Endodermal cell (in vitro differentiated cells): Measurements from ENCODE around the gene HES3. TPM values are rescaled to one million over a fixed set of nuclear protein-coding genes. Genes with fewer than 3 reads are reported as not detected.
"Not testable (repeated sequence)": the region's sequence is repeated elsewhere in the genome, so short reads cannot be mapped to it uniquely, and the experiment has no call there.

ENCODE experiments used
- DNase-seq: peaks from one replicate; pipeline ENCODE4 v3.0.0-alpha.2; 2017
- H3K27ac ChIP-seq: 2 replicates; pipeline ENCODE4 v1.5.1; 2013; ENCODE audit warnings: mild to moderate bottlenecking, low read depth, low read length, moderate library complexity
- H3K27me3 ChIP-seq: 2 replicates; pipeline ENCODE4 v1.6.1; 2013; ENCODE audit warnings: mild to moderate bottlenecking, low read length, moderate library complexity; ENCODE audit not compliant: insufficient read depth, control insufficient read depth, poor library complexity, severe bottlenecking
- H3K36me3 ChIP-seq: 2 replicates; pipeline ENCODE4 v1.7.0; 2013; ENCODE audit warnings: mild to moderate bottlenecking, low read length, moderate library complexity; ENCODE audit not compliant: control insufficient read depth, insufficient read depth
- H3K4me1 ChIP-seq: one replicate; pipeline ENCODE4 v1.7.0; 2013; ENCODE audit warnings: low read length; ENCODE audit not compliant: control insufficient read depth, insufficient read depth
- H3K4me3 ChIP-seq: 2 replicates; pipeline ENCODE4 v1.5.1; 2013; ENCODE audit warnings: mild to moderate bottlenecking, low read length, moderate library complexity
- H3K9ac ChIP-seq: 2 replicates; pipeline ENCODE4 v1.6.1; 2013; ENCODE audit warnings: mild to moderate bottlenecking, low read length, moderate library complexity; ENCODE audit not compliant: poor library complexity, severe bottlenecking; ENCODE audit errors: extremely low read depth
- H3K9me3 ChIP-seq: 2 replicates; pipeline ENCODE4 v1.6.1; 2013; ENCODE audit warnings: mild to moderate bottlenecking, low read length, moderate library complexity; ENCODE audit not compliant: control insufficient read depth
- H3K27ac Mint-ChIP-seq: 2 replicates; pipeline ENCODE4 v1.8.0; 2020; ENCODE audit warnings: mixed read lengths
- H3K27me3 Mint-ChIP-seq: 2 replicates; pipeline ENCODE4 v1.8.0; 2021; ENCODE audit warnings: mild to moderate bottlenecking, mixed read lengths; ENCODE audit not compliant: insufficient read depth
- H3K36me3 Mint-ChIP-seq: 2 replicates; pipeline ENCODE4 v1.8.0; 2020; ENCODE audit warnings: low read depth, mixed read lengths
- H3K4me1 Mint-ChIP-seq: 2 replicates; pipeline ENCODE4 v1.8.0; 2020; ENCODE audit warnings: mixed read lengths
- H3K4me3 Mint-ChIP-seq: 2 replicates; pipeline ENCODE4 v1.8.0; 2020; ENCODE audit warnings: mild to moderate bottlenecking, moderate library complexity, mixed read lengths
- H3K9me3 Mint-ChIP-seq: 2 replicates; pipeline ENCODE4 v1.8.0; 2020; ENCODE audit warnings: mild to moderate bottlenecking, mixed read lengths
- WGBS, 2 experiments: methylation state at CpG; one replicate each; pipeline versions ENCODE4 v1.1.5 to v1.1.7; 2013; ENCODE audit warnings: missing lambda C conversion rate in 2 of 2, mixed read lengths in 1 of 2; ENCODE audit not compliant: insufficient coverage in 1 of 2, insufficient read length in 1 of 2; 5-methylcytosine and 5-hydroxymethylcytosine counted together
- total RNA-seq, 2 donors: library from RNA; stranded (reverse); fragmentation: NEBNext Ultra II Directional in 1 of 2; extraction: Animal tissue kit (Norgen Biotek cat#: 25700) in 1 of 2; gene quantifications; 2 replicates in 1 of 2; 3 replicates in 1 of 2; pipeline ENCODE4 v1.2.1, GENCODE V29; 2021
- TF ChIP-seq, protein P1 (sequence below): fragments of 200-600 bp; sonication (generic); conservative IDR thresholded peaks from 2 replicates; pipeline ENCODE4 v1.5.0; 2021; ENCODE audit warnings: antibody characterized with exemption, mild to moderate bottlenecking

The HES3 gene
- total RNA-seq, 2 donors from 2014 or later: 2.7 TPM; not detected in 1

DNA sequence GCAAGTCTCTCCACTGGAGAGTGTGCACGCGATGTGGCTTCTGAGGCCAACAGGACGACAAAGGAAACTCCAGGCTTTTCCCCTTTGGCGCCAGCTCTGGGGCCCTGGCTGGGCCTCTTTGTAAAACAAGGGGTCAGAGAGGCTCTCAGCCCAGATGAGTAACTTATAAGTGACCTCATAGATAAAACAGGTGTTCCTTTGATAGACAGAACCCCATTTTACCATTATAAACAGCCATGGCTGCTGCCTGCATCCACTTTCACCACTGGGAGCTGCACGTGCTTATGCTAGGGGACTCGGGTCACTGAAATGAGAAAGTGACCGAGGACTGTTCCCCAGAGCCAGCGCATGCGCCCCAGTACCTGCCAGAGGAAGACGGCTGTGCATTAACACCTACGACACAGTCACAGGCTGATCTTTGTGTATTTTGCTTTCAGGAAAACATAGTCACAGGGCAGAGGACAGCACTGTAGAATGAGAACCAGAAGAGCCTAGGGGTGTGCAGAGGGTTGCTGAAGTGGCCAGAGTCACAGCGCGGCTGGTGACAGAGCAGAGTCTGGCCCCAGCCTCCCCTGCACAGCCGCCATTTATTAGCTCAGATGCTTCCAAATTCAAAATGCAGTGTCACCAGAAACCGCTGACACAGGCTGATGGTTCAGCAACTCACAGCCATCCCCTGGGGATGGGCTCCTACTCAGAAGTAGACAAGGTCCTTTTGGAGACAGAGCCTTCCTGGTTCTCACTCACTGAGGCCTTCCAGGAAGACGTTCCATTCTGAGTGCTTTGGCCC lies 25.4 kb upstream of the HES3 start:
- H3K27me3 ChIP-seq: no peaks in the 10 kb centered on the region
- H3K36me3 ChIP-seq: peaks cover 14% of the 10 kb centered on the region
- Mint-ChIP-seq H3K27me3 (peaks cover 6% of the 10 kb centered on the region), H3K9me3 (no peaks in the 10 kb centered on the region), H3K36me3 (peaks cover 18% of the 10 kb centered on the region), H3K4me1 (no peaks in the 10 kb centered on the region), H3K4me3 (no peak overlapping the region), H3K27ac (no peak overlapping the region)
- H3K9ac ChIP-seq: no peak overlapping the region
- TF ChIP-seq, protein P1, sequence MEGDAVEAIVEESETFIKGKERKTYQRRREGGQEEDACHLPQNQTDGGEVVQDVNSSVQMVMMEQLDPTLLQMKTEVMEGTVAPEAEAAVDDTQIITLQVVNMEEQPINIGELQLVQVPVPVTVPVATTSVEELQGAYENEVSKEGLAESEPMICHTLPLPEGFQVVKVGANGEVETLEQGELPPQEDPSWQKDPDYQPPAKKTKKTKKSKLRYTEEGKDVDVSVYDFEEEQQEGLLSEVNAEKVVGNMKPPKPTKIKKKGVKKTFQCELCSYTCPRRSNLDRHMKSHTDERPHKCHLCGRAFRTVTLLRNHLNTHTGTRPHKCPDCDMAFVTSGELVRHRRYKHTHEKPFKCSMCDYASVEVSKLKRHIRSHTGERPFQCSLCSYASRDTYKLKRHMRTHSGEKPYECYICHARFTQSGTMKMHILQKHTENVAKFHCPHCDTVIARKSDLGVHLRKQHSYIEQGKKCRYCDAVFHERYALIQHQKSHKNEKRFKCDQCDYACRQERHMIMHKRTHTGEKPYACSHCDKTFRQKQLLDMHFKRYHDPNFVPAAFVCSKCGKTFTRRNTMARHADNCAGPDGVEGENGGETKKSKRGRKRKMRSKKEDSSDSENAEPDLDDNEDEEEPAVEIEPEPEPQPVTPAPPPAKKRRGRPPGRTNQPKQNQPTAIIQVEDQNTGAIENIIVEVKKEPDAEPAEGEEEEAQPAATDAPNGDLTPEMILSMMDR: no peak
- DNase-seq: no peak
- no peaks in the 10 kb centered on the region for H3K9me3 ChIP-seq
- no peaks in the 10 kb centered on the region for H3K4me1 ChIP-seq
- H3K4me3 ChIP-seq: no peak overlapping the region
- H3K27ac ChIP-seq: no peak overlapping the region
- WGBS, 2 experiments: 90 to 91% methylated on average over 15 to 16 of the region's 16 CpGs

DNA sequence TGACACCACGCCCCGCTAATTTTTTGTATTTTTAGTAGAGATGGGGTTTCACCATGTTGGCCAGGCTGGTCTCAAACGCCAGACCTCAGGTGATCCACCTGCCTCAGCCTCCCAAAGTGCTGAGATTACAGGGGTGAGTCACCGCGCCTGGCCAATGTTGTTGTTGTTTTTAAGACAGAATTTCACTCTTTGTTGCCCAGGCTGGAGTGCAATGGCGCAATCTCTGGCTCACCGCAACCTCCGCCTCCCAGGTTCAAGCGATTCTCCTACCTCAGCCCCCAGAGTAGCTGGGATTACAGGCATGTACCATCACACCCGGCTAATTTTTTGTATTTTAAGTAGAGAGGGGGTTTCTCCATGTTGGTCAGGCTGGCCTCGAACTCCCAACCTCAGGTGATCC lies 24.3 kb upstream of the HES3 start:
- H3K4me1 ChIP-seq, H3K9ac ChIP-seq, DNase-seq, H3K9me3 Mint-ChIP-seq, H3K4me1 Mint-ChIP-seq, H3K27me3 Mint-ChIP-seq, H3K27ac Mint-ChIP-seq, H3K4me3 Mint-ChIP-seq, H3K4me3 ChIP-seq, H3K27ac ChIP-seq, H3K9me3 ChIP-seq, H3K27me3 ChIP-seq: not testable (repeated sequence)
- peaks cover 24% of the 10 kb centered on the region for H3K36me3 ChIP-seq
- 91 to 99% methylated on average over 9 to 11 of the region's 11 CpGs for WGBS, 2 experiments
- peaks cover 29% of the 10 kb centered on the region for H3K36me3 Mint-ChIP-seq

DNA sequence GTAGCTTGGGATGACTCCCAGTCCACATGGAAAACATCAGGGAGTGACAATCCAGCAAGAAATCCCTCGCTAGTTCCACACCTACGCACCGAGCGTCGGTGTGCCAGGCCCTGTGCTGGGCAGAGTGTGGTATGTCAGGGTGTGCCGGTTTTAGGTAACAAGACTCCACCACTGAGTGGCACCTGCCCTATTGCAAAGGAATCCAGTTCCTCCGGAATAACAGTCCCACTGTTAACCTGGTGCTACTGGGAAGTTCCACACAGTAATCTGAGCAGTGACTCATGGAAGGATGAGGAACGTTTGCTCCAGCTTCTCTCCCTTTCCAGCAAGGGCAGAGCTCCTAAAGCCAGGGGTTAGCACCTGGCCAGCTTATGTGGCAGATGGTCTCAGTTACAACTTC lies 23.7 kb upstream of the HES3 start:
- Histone ChIP-seq H3K36me3 (peaks cover 30% of the 10 kb centered on the region), H3K4me3 (no peak overlapping the region)
- peaks cover 35% of the 10 kb centered on the region for H3K36me3 Mint-ChIP-seq

More for the DNA sequence above, 23.7 kb upstream of the HES3 start:
- H3K27me3 Mint-ChIP-seq: peaks cover 4% of the 10 kb centered on the region
- TF ChIP-seq, protein P1: no peak
- no peaks in the 10 kb centered on the region for H3K27me3 ChIP-seq
- no peaks in the 10 kb centered on the region for H3K4me1 ChIP-seq
- H3K9me3 ChIP-seq: no peaks in the 10 kb centered on the region
- H3K4me3 Mint-ChIP-seq: no peak overlapping the region
- H3K4me1 Mint-ChIP-seq: no peaks in the 10 kb centered on the region
- no peak overlapping the region for H3K27ac ChIP-seq
- H3K27ac Mint-ChIP-seq: no peak overlapping the region
- 93 to 98% methylated on average over 7 to 8 of the region's 8 CpGs for WGBS, 2 experiments
- no peak for DNase-seq
- H3K9ac ChIP-seq: no peak overlapping the region
- H3K9me3 Mint-ChIP-seq: no peaks in the 10 kb centered on the region
